ENCODE data around the gene MAST2.
"Not testable (repeated sequence)": the region's sequence is repeated elsewhere in the genome, so short reads cannot be mapped to it uniquely, and the experiment has no call there.

The MAST2 gene

GRCh38 chr1:46030876-46031660, 227.7 kb downstream of the MAST2 start:
- in situ Hi-C loops (cut with MboI; ENCODE audit: low pct_unique_long_range_greater_than_20kb, low sequenced_read_pairs) = loop anchor here (10.0 kb wide), 1 partner anchor 154 kb away; no protein-coding TSS in a partner anchor
- no peak for DNase-seq

GRCh38 chr1:46034601-46035516, 231.4 kb downstream of the MAST2 start:
- in situ Hi-C loops (cut with MboI; ENCODE audit: low pct_unique_long_range_greater_than_20kb, low sequenced_read_pairs) = loop anchor here (10.0 kb wide), 1 partner anchor 150 kb away; no protein-coding TSS in a partner anchor
- DNase-seq = no peak

GRCh38 chr1:46036894-46037839, 233.8 kb downstream of the MAST2 start:
- in situ Hi-C loops (cut with MboI; ENCODE audit: low pct_unique_long_range_greater_than_20kb, low sequenced_read_pairs) = loop anchor here (10.0 kb wide), 1 partner anchor 148 kb away; no protein-coding TSS in a partner anchor

DNA sequence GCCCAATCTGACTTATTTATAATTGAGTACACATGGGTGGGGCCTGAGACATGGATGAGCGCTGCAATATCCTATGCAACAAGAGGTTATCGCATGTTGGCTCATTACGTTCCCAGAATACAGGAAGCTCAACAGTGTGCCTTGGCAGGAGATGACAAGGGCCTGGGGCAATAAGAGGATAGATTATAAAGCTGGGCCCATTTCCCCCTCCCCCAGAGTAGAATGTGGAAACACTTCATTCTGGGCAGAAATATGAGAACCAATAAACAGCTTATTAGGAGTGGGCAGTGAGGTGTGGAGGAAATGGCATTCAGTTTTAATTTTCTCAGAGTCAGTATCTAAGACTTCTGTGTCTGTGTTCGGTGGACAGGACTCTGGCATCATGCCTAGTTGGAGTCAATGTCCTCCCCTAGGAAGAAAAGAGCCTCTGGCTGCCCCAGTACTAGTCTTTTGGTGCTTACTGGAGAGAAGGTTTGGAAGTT, 236.2 kb downstream of the MAST2 start:
- in situ Hi-C loops (cut with MboI; ENCODE audit: low pct_unique_long_range_greater_than_20kb, low sequenced_read_pairs) = loop anchor here (10.0 kb wide), 1 partner anchor 145 kb away; no protein-coding TSS in a partner anchor
- peak; percentile 52 for DNase-seq

More at GRCh38 chr1:46036894-46037839, 233.8 kb downstream of the MAST2 start:
- DNase-seq = peak; percentile 90

GRCh38 chr1:46041551-46041950, 238.1 kb downstream of the MAST2 start:
- in situ Hi-C loops (cut with MboI; ENCODE audit: low pct_unique_long_range_greater_than_20kb, low sequenced_read_pairs) = no loop called here
- no peak for DNase-seq

DNA sequence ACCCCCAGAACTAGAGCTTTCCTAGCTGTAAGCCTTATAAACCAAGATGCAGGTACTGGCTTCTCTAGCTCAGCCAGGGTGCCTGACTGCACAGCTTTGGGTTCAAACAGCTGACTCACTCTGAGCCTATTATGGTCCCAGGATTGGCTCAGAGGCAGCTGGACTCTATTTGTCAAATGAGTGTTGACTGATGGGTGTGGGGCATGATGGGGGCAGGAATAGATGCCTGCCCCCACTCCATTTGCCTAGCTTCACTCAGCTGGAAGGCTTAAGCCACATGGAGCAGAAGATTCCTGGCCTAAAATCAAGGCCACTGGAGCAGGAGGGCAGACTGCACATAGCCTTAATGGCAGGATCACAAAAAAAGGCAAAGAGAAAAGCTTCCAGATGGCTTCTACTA, 238.6 kb downstream of the MAST2 start:
- no peak for DNase-seq
- in situ Hi-C loops (cut with MboI; ENCODE audit: low pct_unique_long_range_greater_than_20kb, low sequenced_read_pairs) = no loop called here

DNA sequence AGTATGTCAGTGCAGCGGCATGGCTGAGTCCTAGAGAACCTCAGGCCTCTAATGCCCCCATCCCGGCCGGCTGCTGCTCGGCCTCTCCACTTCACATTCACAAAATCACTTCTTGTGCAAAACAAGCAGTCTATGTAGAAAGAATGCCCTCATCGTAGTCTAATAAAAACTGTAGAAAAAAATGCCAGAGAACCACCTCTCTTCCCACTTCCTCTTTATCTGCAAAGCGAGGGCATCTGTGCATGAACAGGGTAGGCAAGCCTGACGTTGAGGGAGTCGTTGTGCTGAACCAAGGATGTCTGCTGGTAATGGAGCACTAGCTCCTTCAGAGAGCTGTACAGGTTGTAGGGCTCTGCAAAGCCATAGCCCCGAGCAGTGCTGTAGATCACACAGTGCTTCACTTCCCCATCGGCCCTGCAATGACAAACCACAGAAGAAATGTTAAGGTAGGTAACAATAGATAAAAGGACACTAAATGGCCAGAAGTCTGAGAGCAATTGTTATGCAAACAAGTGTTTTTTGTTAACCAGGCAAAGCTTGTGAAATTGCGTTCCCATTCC, 240.1 kb downstream of the MAST2 start:
- peak; percentile 88 for DNase-seq
- in situ Hi-C loops (cut with MboI; ENCODE audit: low pct_unique_long_range_greater_than_20kb, low sequenced_read_pairs) = no loop called here

GRCh38 chr1:46044116-46044515, 240.7 kb downstream of the MAST2 start:
- in situ Hi-C loops (cut with MboI; ENCODE audit: low pct_unique_long_range_greater_than_20kb, low sequenced_read_pairs) = no loop called here
- DNase-seq = no peak

DNA sequence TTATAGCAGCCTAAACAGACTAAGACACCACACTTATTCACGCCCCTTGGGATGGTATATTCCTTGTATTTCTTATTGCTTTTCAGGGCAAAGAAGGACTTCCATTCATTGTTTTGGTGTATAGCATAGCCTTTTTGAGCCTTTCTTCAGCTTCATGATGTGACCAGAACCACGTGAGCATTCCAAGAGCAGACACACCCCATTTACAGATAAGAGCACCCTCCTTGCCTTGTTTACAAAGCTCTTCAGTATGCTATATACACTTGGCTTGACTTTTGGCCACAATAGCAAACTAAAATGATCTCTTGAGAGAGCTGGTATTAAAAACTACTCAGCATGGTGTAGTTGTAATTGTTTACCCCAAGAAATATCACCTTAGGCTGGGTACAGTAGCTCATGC, 250.3 kb downstream of the MAST2 start:
- in situ Hi-C loops (cut with MboI; ENCODE audit: low pct_unique_long_range_greater_than_20kb, low sequenced_read_pairs) = no loop called here
- no peak for DNase-seq

DNA sequence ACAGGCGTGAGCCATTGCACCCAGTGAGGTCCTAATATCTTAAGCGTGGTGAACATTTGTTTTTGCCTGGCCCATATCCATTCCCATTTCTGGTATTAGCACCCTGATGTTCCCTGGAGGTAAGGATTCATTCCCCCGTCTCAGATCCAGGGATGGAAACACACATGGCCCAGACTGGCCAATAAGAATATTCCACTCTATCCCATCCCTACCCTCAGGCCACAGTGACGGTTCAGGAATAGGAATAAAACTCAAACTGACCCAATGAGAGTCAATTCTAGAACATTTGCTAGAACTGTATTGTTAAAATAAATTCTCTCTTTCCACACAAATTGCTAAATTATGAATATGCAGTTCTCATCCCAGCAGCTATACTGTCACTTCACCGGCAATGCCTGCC, 252.9 kb downstream of the MAST2 start:
- in situ Hi-C loops (cut with MboI; ENCODE audit: low pct_unique_long_range_greater_than_20kb, low sequenced_read_pairs) = no loop called here

DNA sequence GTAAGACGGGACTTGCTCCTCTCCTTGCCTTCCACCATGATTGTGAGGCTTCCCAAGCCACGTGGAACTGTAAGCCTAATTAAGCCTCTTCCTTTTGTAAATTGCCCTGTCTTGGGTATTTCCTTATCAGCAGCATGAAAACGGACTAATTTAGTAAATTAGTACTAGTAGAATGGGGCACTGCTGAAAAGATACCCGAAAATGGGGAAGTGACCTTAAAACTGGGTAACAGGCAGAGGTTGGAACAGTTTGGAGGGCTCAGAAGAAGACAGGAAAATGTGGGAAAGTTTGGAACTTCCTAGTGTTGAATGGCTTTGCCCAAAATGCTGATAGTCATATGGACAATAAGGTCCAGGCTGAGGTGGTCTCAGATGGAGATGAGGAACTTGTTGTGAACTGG, 253.8 kb downstream of the MAST2 start:
- in situ Hi-C loops (cut with MboI; ENCODE audit: low pct_unique_long_range_greater_than_20kb, low sequenced_read_pairs); DNase-seq: not testable (repeated sequence)

More for the DNA sequence above, 252.9 kb downstream of the MAST2 start:
- no peak for DNase-seq

GRCh38 chr1:46057781-46058180, 254.4 kb downstream of the MAST2 start:
- no peak for DNase-seq
- in situ Hi-C loops (cut with MboI; ENCODE audit: low pct_unique_long_range_greater_than_20kb, low sequenced_read_pairs) = no loop called here

GRCh38 chr1:46058936-46059335, 255.5 kb downstream of the MAST2 start:
- no peak for DNase-seq
- in situ Hi-C loops (cut with MboI; ENCODE audit: low pct_unique_long_range_greater_than_20kb, low sequenced_read_pairs) = no loop called here

GRCh38 chr1:46061146-46061545, 257.7 kb downstream of the MAST2 start:
- in situ Hi-C loops (cut with MboI; ENCODE audit: low pct_unique_long_range_greater_than_20kb, low sequenced_read_pairs) = no loop called here
- DNase-seq = no peak

DNA sequence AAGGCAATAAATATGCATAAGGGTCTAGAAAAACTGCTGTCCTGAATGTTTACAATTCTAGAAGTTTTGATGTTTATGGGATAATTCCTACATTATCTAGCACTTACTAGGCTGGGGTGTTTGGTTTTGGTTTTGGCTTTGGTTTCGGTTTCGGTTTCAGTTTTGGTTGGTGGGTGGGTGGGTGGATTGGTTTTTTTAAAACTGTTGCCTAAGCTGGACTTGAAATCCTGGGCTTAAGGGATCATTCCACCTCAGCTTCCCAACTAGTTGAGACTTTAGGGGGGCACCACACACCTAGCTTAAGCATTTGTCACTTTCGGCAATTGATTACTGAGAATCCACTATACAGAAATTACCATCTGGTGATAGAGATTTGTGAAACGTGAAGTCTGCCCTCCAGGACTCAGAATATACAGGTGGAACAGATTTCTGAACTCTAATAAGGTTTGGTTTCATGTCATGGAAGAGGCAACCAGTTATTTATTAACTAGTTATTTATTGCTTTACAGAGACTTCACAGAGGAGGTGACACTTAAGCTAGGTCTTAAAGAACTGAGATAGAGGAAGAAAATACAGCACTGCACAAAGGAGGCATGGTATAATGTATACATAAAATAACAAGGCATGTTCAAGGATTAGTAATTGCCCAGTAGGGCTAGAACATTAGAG, 259.4 kb downstream of the MAST2 start:
- in situ Hi-C loops (cut with MboI; ENCODE audit: low pct_unique_long_range_greater_than_20kb, low sequenced_read_pairs) = no loop called here
- peak; percentile 43 for DNase-seq

DNA sequence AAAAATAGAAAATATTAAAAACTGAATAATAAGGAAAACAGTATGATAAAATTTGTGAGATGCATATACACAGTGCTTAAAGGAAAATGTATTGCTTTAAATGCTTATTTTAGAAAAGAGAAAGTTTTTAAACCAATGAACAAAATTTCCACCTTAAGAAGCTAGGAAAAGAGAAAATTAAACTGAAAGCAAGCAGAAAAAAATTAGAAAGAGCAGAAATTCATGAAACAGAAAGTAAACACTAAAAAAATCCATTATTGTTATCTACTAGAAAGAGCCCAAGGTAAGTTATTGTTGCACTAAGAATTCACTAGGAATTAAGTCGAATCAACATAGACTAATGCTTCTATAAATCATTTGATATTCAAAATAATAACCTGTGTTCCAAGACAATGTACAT, 261.3 kb downstream of the MAST2 start:
- in situ Hi-C loops (cut with MboI; ENCODE audit: low pct_unique_long_range_greater_than_20kb, low sequenced_read_pairs) = no loop called here
- no peak for DNase-seq

DNA sequence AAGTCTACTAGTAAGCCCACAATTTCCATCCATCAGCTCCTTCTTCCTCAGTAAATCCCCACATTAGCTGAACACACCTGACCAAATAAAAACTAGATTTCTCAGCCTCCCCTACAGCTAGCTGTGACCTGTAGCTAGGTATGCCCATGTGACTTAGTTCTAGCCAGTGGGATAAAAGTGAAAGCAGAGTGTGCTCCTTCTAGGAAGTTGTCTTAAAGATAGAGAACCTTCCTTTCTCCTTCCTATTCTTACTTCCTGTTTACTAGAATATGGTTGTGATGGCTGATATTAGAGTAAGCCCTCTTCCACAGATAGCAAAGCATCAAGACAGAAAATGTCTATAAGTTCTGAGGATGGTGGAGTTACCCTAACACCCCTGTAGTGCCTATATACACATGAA, 262.0 kb downstream of the MAST2 start:
- in situ Hi-C loops (cut with MboI; ENCODE audit: low pct_unique_long_range_greater_than_20kb, low sequenced_read_pairs) = no loop called here
- DNase-seq = peak; percentile 21

DNA sequence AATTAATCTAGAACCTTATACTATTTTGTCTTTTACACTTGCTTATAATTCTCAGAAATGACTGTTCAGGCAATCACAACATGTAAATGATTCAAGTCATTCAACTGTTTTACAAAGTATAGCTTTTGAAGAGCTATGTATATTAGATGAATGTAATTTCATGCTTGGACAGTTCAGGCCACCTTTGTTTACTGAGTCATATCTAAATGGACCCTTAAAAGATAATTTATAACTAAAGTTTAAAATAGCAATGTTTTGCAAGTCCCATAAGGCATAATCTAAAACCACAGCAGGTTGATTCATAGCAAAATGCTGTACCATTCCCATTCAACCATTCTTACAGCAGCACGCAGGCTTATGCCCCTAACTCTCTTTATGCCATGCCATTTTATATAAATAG, 264.2 kb downstream of the MAST2 start:
- in situ Hi-C loops (cut with MboI; ENCODE audit: low pct_unique_long_range_greater_than_20kb, low sequenced_read_pairs) = no loop called here
- no peak for DNase-seq
